ENCODE data around the gene SATB2.

The SATB2 gene

GRCh38 chr2:199329031-199329430, 128.7 kb downstream of the SATB2 start:
- no peak for DNase-seq (ENCODE audit: low read depth)
- TF ChIP-seq CTCF (conservative IDR thresholded peaks at IDR 0.05; ENCODE audit: low read length), result no peak
- H3K4me3 ChIP-seq (ENCODE audit: low read length), result no peak overlapping the region

DNA sequence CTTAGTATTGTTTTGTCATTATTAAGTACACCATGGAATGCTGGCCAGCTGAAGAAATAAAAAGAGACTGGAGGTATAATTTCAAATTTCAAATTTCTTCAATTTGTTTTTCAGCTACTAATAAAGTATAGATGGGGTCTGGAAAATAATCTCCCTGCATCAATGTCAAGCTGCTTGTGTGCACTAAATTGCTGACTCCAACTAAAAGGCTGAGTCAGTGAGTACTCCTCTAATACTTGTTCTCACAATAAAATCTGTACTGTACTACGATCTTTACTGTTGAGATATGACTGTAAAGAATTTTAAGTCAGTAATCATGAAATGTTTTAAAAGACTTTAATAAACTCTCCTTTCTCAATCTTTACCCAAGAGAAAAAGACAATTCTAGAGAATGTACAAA, 131.9 kb downstream of the SATB2 start:
- no peak for TF ChIP-seq CTCF (conservative IDR thresholded peaks at IDR 0.05; ENCODE audit: low read length)
- no peak overlapping the region for H3K4me3 ChIP-seq (ENCODE audit: low read length)
- no peak for DNase-seq (ENCODE audit: low read depth)

- DNase-seq (ENCODE audit: low read depth), result no peak
- H3K4me3 ChIP-seq (ENCODE audit: low read length), result no peak overlapping the region
- no peak for TF ChIP-seq CTCF (conservative IDR thresholded peaks at IDR 0.05; ENCODE audit: low read length)
Measured at GRCh38 chr2:199322151-199322550, 135.6 kb downstream of the SATB2 start.

- DNase-seq (ENCODE audit: low read depth), result no peak
- H3K4me3 ChIP-seq (ENCODE audit: low read length), result no peak overlapping the region
- TF ChIP-seq CTCF (conservative IDR thresholded peaks at IDR 0.05; ENCODE audit: low read length), result no peak
Measured at GRCh38 chr2:199317646-199318045, 140.1 kb downstream of the SATB2 start.

- H3K4me3 ChIP-seq (ENCODE audit: low read length), result no peak overlapping the region
- TF ChIP-seq CTCF (conservative IDR thresholded peaks at IDR 0.05; ENCODE audit: low read length), result no peak
- no peak for DNase-seq (ENCODE audit: low read depth)
Measured at GRCh38 chr2:199316851-199317250, 140.9 kb downstream of the SATB2 start.

DNA sequence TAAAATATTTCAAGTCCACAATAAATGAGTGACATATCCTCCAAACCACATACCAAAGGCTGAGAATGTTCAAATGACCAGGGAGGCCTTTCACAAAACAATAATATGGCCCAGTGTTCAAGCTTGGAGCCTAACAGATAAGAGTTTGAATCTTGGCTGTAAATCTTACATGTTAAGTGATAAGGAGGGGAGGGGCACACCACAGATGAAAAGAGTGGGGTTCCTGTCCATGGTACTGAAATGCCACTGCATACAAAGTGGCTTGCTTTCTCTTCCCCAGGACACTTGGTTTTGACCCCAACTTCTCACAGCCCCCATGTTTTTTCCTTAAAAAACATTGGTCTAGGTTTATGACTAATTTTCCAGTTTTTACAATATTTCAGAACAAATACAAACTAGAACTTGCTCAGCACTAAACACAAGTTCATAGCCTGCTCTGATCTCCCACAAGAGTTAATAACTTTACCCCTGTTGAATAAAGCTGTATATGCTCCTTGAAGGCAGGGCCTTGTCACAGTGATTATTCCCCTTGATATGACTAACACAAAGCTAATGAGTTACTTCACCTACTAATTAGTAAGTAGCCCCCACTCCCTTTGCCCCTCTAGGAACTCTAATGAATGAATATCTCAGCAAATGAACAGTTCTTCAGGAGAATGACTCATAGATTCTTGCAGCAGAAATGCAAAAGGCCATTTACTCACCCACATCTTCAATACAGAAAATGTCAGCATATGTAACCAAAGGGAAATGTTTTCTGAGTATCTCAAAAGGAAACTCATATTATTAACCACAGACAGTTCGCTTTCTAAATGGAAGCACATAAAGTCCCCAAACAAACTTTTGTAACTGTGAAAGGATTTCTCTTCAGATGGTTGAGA, 142.2 kb downstream of the SATB2 start:
- H3K4me3 ChIP-seq (ENCODE audit: low read length), result no peak overlapping the region
- DNase-seq (ENCODE audit: low read depth), result peak; percentile 57
- no peak for TF ChIP-seq CTCF (conservative IDR thresholded peaks at IDR 0.05; ENCODE audit: low read length)

- H3K4me3 ChIP-seq (ENCODE audit: low read length), result no peak overlapping the region
- no peak for TF ChIP-seq CTCF (conservative IDR thresholded peaks at IDR 0.05; ENCODE audit: low read length)
- no peak for DNase-seq (ENCODE audit: low read depth)
Measured at GRCh38 chr2:199312931-199313330, 144.8 kb downstream of the SATB2 start.

All from AG10803 (cell line).